Epidermal melanocyte (primary cell): ENCODE results near the gene RFPL1.
"Not testable (repeated sequence)": the region's sequence is repeated elsewhere in the genome, so short reads cannot be mapped to it uniquely, and the experiment has no call there.

Experiments used
- DNase-seq: peaks from one replicate; pipeline ENCODE4 v3.0.0; 2011; ENCODE audit warnings: low spot score; ENCODE audit not compliant: insufficient read length

Gene RFPL1

GRCh38 chr22:29438283-29438682, at the start of gene RFPL1:
TSS of gene RFPL1 (plus strand) at chr22:29438583.
- DNase-seq = not testable (repeated sequence)

- no peak for DNase-seq
Observed at GRCh38 chr22:29388759-29389090, 49.7 kb upstream of the RFPL1 start.

- DNase-seq = no peak
Observed at GRCh38 chr22:29390270-29390669, 48.1 kb upstream of the RFPL1 start.

GRCh38 chr22:29391546-29391945, 46.8 kb upstream of the RFPL1 start:
- DNase-seq = no peak

- DNase-seq = no peak
Observed at GRCh38 chr22:29393019-29393608, 45.3 kb upstream of the RFPL1 start.

- DNase-seq = peak; percentile 78
Observed at GRCh38 chr22:29394931-29395581, 43.3 kb upstream of the RFPL1 start.

GRCh38 chr22:29396126-29396525, 42.3 kb upstream of the RFPL1 start:
- DNase-seq = no peak

- DNase-seq = no peak
Observed at GRCh38 chr22:29397791-29398190, 40.6 kb upstream of the RFPL1 start.

- DNase-seq = no peak
Observed at GRCh38 chr22:29400576-29400975, 37.8 kb upstream of the RFPL1 start.

- not testable (repeated sequence) for DNase-seq
Observed at GRCh38 chr22:29401538-29401937, 36.8 kb upstream of the RFPL1 start.

GRCh38 chr22:29408940-29409339, 29.4 kb upstream of the RFPL1 start:
- no peak for DNase-seq

- not testable (repeated sequence) for DNase-seq
Observed at GRCh38 chr22:29411569-29412211, 26.7 kb upstream of the RFPL1 start.

- DNase-seq = not testable (repeated sequence)
Observed at GRCh38 chr22:29412772-29413171, 25.6 kb upstream of the RFPL1 start.

GRCh38 chr22:29414951-29415591, 23.3 kb upstream of the RFPL1 start:
- not testable (repeated sequence) for DNase-seq

GRCh38 chr22:29418704-29419103, 19.7 kb upstream of the RFPL1 start:
- not testable (repeated sequence) for DNase-seq

- no peak for DNase-seq
Observed at GRCh38 chr22:29426476-29426875, 11.9 kb upstream of the RFPL1 start.

- no peak for DNase-seq
Observed at GRCh38 chr22:29427176-29427760, 11.1 kb upstream of the RFPL1 start.

- DNase-seq = no peak
Observed at GRCh38 chr22:29431986-29432385, 6.4 kb upstream of the RFPL1 start.

GRCh38 chr22:29433856-29434255, 4.5 kb upstream of the RFPL1 start:
- no peak for DNase-seq

GRCh38 chr22:29434288-29434687, 4.1 kb upstream of the RFPL1 start:
- DNase-seq = no peak

- no peak for DNase-seq
Observed at GRCh38 chr22:29435236-29436136, 2.9 kb upstream of the RFPL1 start.
